ENCODE data around the gene KLF15. TPM values are rescaled to one million over a fixed set of nuclear protein-coding genes. Genes with fewer than 3 reads are reported as not detected.

The KLF15 gene
- total RNA-seq, 4 donors from 2014 or later = 3.3 to 10.9 (median 9.4) TPM

- Histone ChIP-seq H3K4me1 (peaks cover 0 to 4% (median 0%) of the 10 kb centered on the region in 4 donors), H3K4me3 (no peak overlapping the region), H3K27ac (no peak overlapping the region), H3K27me3 (no peaks in the 10 kb centered on the region), H3K36me3 (no peaks in the 10 kb centered on the region), H3K9me3 (no peaks in the 10 kb centered on the region)
- no peak for DNase-seq
- TF ChIP-seq POLR2A (IDR thresholded peaks at IDR 0.05) = no peak
- TF ChIP-seq CTCF (IDR thresholded peaks at IDR 0.05) = no peak
These were observed 34.4 kb upstream of the KLF15 start for GRCh38 chr3:126391631-126392030.

DNA sequence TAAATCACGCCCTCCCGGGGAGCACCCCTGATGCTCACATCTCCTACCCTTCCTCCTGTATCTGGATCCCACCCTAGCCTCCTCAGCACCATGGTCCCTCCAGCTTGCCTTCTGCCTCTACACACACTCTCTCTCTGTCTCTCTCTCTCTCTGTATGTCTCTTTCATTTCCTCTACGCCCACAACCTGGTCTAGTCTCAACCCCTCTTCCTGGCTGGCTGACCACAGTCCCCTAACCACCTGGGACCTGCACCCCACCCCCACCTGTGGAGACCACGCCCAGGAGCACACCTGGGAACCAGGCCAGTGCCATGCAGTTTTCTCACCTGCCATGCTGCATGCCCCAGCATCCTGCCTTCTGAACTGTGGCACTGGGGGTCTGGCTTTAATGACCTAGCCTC, 33.5 kb upstream of the KLF15 start:
- no peaks in the 10 kb centered on the region for H3K27me3 ChIP-seq
- H3K9me3 ChIP-seq = no peaks in the 10 kb centered on the region
- H3K4me3 ChIP-seq = no peak overlapping the region
- H3K4me1 ChIP-seq = peaks cover 0 to 4% (median 0%) of the 10 kb centered on the region in 4 donors
- TF ChIP-seq POLR2A (IDR thresholded peaks at IDR 0.05) = no peak
- no peak for TF ChIP-seq CTCF (IDR thresholded peaks at IDR 0.05)
- H3K36me3 ChIP-seq = no peaks in the 10 kb centered on the region
- DNase-seq = peak in 1 of 3 donors; percentile 44
- no peak overlapping the region for H3K27ac ChIP-seq

- H3K36me3 ChIP-seq = no peaks in the 10 kb centered on the region
- no peak for TF ChIP-seq POLR2A (IDR thresholded peaks at IDR 0.05)
- TF ChIP-seq CTCF (IDR thresholded peaks at IDR 0.05) = no peak
- no peaks in the 10 kb centered on the region for H3K27me3 ChIP-seq
- H3K4me3 ChIP-seq = no peak overlapping the region
- peaks cover 0 to 4% (median 0%) of the 10 kb centered on the region in 4 donors for H3K4me1 ChIP-seq
- no peak overlapping the region for H3K27ac ChIP-seq
- no peaks in the 10 kb centered on the region for H3K9me3 ChIP-seq
- peak in 2 of 3 donors; percentile 41 to 42 for DNase-seq
These were observed 33.0 kb upstream of the KLF15 start for GRCh38 chr3:126390201-126390600.

- peak in 1 of 3 donors; percentile 47 for DNase-seq
- Histone ChIP-seq H3K4me1 (peaks cover 0 to 4% (median 0%) of the 10 kb centered on the region in 4 donors), H3K27me3 (no peaks in the 10 kb centered on the region), H3K36me3 (no peaks in the 10 kb centered on the region), H3K9me3 (no peaks in the 10 kb centered on the region), H3K4me3 (no peak overlapping the region), H3K27ac (no peak overlapping the region)
- TF ChIP-seq POLR2A (IDR thresholded peaks at IDR 0.05) = no peak
- TF ChIP-seq CTCF (IDR thresholded peaks at IDR 0.05) = no peak
These were observed 32.6 kb upstream of the KLF15 start for GRCh38 chr3:126389794-126390146.

DNA sequence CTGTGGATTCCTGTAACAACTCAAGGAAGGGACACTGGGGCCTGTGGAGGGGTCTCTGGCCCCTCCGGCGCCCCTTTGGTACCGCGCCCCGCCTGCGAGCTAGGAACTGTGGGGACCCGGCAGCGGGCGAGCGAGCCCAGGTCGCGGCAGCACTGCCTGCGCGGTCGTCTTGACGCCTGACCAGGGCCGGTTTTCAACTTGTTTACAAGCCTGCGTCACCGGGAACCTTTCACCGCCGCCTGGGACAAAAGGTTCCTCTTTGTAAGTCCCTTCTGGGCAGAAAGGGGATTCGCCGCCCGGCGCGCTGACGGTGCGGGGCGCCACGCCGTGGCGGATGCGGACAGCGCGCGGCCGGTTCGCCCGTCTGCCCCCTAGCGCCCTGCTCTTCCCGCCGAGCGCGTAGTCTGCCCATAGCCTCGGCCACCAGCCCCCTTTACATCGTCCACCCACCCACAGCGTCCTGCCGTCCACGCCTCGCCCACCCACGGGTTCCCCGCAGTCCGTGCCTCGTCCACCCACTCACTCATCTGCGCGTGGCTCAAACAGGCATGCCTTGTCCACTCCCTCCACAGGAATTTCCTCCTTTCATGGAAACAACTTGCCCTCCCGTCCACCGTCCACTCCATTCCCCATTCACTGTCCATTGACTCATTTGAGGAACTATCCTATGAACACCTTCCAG, 32.0 kb upstream of the KLF15 start:
- H3K36me3 ChIP-seq = no peaks in the 10 kb centered on the region
- H3K9me3 ChIP-seq = no peaks in the 10 kb centered on the region
- peaks cover 0 to 4% (median 0%) of the 10 kb centered on the region in 4 donors for H3K4me1 ChIP-seq
- H3K27me3 ChIP-seq = no peaks in the 10 kb centered on the region
- peak; percentile 70 to 94 (median 82) for DNase-seq
- peak overlapping the region; percentile 24 to 44 (median 30) for H3K4me3 ChIP-seq
- peak overlapping the region in 3 of 4 donors; percentile 49 to 57 (median 51) for H3K27ac ChIP-seq
- peak in 1 of 2 donors; percentile 34 for TF ChIP-seq POLR2A (IDR thresholded peaks at IDR 0.05)
- peak; percentile 53 to 97 (median 89) for TF ChIP-seq CTCF (IDR thresholded peaks at IDR 0.05)
